ENCODE measurements around the gene BCL7A. TPM values are rescaled to one million over a fixed set of nuclear protein-coding genes. Genes with fewer than 3 reads are reported as not detected.

The BCL7A gene
- total and polyA plus RNA-seq, 9 of the 15 experiments (the other 6 are each of a cell fraction or from before 2014, with no cell fraction given), result 0.25 to 21.9 (median 14.9) TPM

GRCh38 chr12:121983536-121984210 lies 38.0 kb upstream of the BCL7A start:
- 38% methylated on average over 13 of the region's 13 CpGs for WGBS (ENCODE audit: insufficient coverage, low coverage, missing lambda C conversion rate)
- in situ Hi-C loops (cut with MboI), result no loop called here
- no peaks in the 10 kb centered on the region for H3K79me2 ChIP-seq (ENCODE audit: control insufficient read depth, insufficient read depth, low read length)
- H3K4me3 ChIP-seq, result no peak overlapping the region
- no peak overlapping the region for H2AFZ ChIP-seq (ENCODE audit: low read depth, low read length)
- FAIRE-seq, result no peak
- H3K36me3 ChIP-seq (ENCODE audit: control insufficient read depth, insufficient read depth, low read length), result no peaks in the 10 kb centered on the region
- H3K4me1 ChIP-seq (replicated peaks in 1 of 2; ENCODE audit: control insufficient read depth in 2 of 2, insufficient read depth in 2 of 2, low read length in 2 of 2), result peaks cover 4 to 5% of the 10 kb centered on the region in 2 experiments; a peak in 2 of 5 replicates
- no peak overlapping the region for H3K9ac ChIP-seq (ENCODE audit: insufficient read depth in 1 of 2, low read depth in 2 of 2, low read length in 2 of 2)
- POLR2A ChIA-PET, result interaction anchor here (1.0 to 1.2 kb wide), 2 partner anchors 12 to 17 kb away, joined by 4 to 8 read pairs; no protein-coding TSS in a partner anchor
- CTCF ChIA-PET (ENCODE audit: low intra/inter-chr PET ratio), result no interaction called here
- H3K9me1 ChIP-seq (ENCODE audit: control insufficient read depth, insufficient read depth, low read length), result no peaks in the 10 kb centered on the region
- H3K27me3 ChIP-seq (ENCODE audit: control insufficient read depth in 2 of 2, insufficient read depth in 2 of 2, low read length in 2 of 2), result no peaks in the 10 kb centered on the region
- DNase-seq (ENCODE audit: extremely low read depth in 1 of 4, low spot score in 3 of 4), result no peak
- BruUV-seq (replicated peaks), result no TSS peak
- no peaks in the 10 kb centered on the region for H3K9me3 ChIP-seq (replicated peaks; ENCODE audit: control insufficient read depth, insufficient read depth, low read depth, low read length)
- no peak for ATAC-seq
- H4K20me1 ChIP-seq (replicated peaks; ENCODE audit: control insufficient read depth, insufficient read depth, low read length), result no peaks in the 10 kb centered on the region
- no peak overlapping the region for H3K4me2 ChIP-seq (ENCODE audit: insufficient read depth, low read length)
- H3K27ac ChIP-seq (ENCODE audit: extremely low read depth, low read depth, low read length), result no peak overlapping the region
- intact Hi-C loops (cut with micrococcal nuclease), result no loop called here
- TF ChIP-seq ZNF76 (CRISPR knock-in tag; IDR thresholded peaks at IDR 0.05; ENCODE audit: borderline replicate concordance), result no peak
- TF ChIP-seq RERE (CRISPR knock-in tag; IDR thresholded peaks at IDR 0.05; ENCODE audit: borderline replicate concordance), result no peak
- TF ChIP-seq ZNF449 (CRISPR knock-in tag; IDR thresholded peaks at IDR 0.05), result no peak
- TF ChIP-seq ZNF318 (IDR thresholded peaks at IDR 0.05; ENCODE audit: borderline replicate concordance in 1 of 2, low read depth in 1 of 2), result no peak
- TF ChIP-seq E2F3 (CRISPR knock-in tag; IDR thresholded peaks at IDR 0.05), result no peak
